COR-L47 (cell line): Measurements from ENCODE around the gene LANCL2.
"Not testable (repeated sequence)": the region's sequence is repeated elsewhere in the genome, so short reads cannot be mapped to it uniquely, and the experiment has no call there.

ENCODE experiments used
- DNase-seq: peaks from one replicate; lab custom pipeline; 2025; lab: John Stamatoyannopoulos, UW

Gene LANCL2

GRCh38 chr7:55365205-55365674, at the start of gene LANCL2:
Gene LANCL2 (plus strand): TSS chr7:55365337. CDS start chr7:55366026, 689 bp downstream.
- DNase-seq: peak; percentile 40

- no peak for DNase-seq
Observed at GRCh38 chr7:55325371-55325792, 39.8 kb upstream of the LANCL2 start.

- no peak for DNase-seq
Observed at GRCh38 chr7:55326081-55326835, 38.9 kb upstream of the LANCL2 start.

GRCh38 chr7:55326945-55327626, 38.1 kb upstream of the LANCL2 start:
- DNase-seq: no peak

GRCh38 chr7:55335151-55335550, 30.0 kb upstream of the LANCL2 start:
- DNase-seq: no peak

GRCh38 chr7:55335786-55336185, 29.4 kb upstream of the LANCL2 start:
- no peak for DNase-seq

- DNase-seq: no peak
Observed at GRCh38 chr7:55336540-55336939, 28.6 kb upstream of the LANCL2 start.

GRCh38 chr7:55339033-55340000, 25.8 kb upstream of the LANCL2 start:
- DNase-seq: no peak

- no peak for DNase-seq
Observed at GRCh38 chr7:55342216-55342871, 22.8 kb upstream of the LANCL2 start.

GRCh38 chr7:55343002-55343781, 21.9 kb upstream of the LANCL2 start:
- no peak for DNase-seq

- DNase-seq: no peak
Observed at GRCh38 chr7:55343860-55344606, 21.1 kb upstream of the LANCL2 start.

GRCh38 chr7:55344840-55345239, 20.3 kb upstream of the LANCL2 start:
- no peak for DNase-seq

GRCh38 chr7:55345292-55345691, 19.8 kb upstream of the LANCL2 start:
- DNase-seq: no peak

GRCh38 chr7:55348502-55348901, 16.6 kb upstream of the LANCL2 start:
- no peak for DNase-seq

- DNase-seq: no peak
Observed at GRCh38 chr7:55349121-55349520, 16.0 kb upstream of the LANCL2 start.

- DNase-seq: no peak
Observed at GRCh38 chr7:55350281-55350680, 14.9 kb upstream of the LANCL2 start.

GRCh38 chr7:55351263-55351662, 13.9 kb upstream of the LANCL2 start:
- DNase-seq: no peak

- not testable (repeated sequence) for DNase-seq
Observed at GRCh38 chr7:55352947-55353273, 12.2 kb upstream of the LANCL2 start.

- DNase-seq: no peak
Observed at GRCh38 chr7:55360486-55360885, 4.7 kb upstream of the LANCL2 start.

GRCh38 chr7:55361560-55361959, 3.6 kb upstream of the LANCL2 start:
- DNase-seq: no peak
